ENCODE data around the gene SRRM5. TPM values are rescaled to one million over a fixed set of nuclear protein-coding genes. Genes with fewer than 3 reads are reported as not detected.

The SRRM5 gene
- polyA plus RNA-seq, 1 of the 3 experiments (the other 2 are of a cell fraction), result 0.15 TPM

GRCh38 chr19:43618921-43619261 is 7.0 kb downstream of the SRRM5 start:
- peaks cover 46% of the 10 kb centered on the region for H3K79me2 ChIP-seq (ENCODE audit: insufficient read depth)
- POLR2A ChIA-PET, result no interaction called here
- peak; percentile 82 for DNase-seq

More at GRCh38 chr19:43618921-43619261, 7.0 kb downstream of the SRRM5 start:
- CTCF ChIA-PET, result interaction anchor here (1.8 kb wide), 1 partner anchor 25 kb away, joined by 7 read pairs; no protein-coding TSS in a partner anchor
- Histone ChIP-seq H3K9me3 (no peaks in the 10 kb centered on the region), H4K20me1 (ENCODE audit: insufficient read depth) (no peaks in the 10 kb centered on the region), H3K9me2 (no peaks in the 10 kb centered on the region), H3K4me2 (peak overlapping the region; percentile 87), H3K27ac (ENCODE audit: low read depth in 2 of 2, low read length in 1 of 2) (peak overlapping the region; percentile 74 to 98), H3K27me3 (ENCODE audit: insufficient read depth) (no peaks in the 10 kb centered on the region), H3F3A (replicated peaks; ENCODE audit: insufficient read depth) (peaks cover 4% of the 10 kb centered on the region), H3K4me1 (ENCODE audit: control insufficient read depth in 1 of 2, insufficient read depth in 2 of 2, low read depth in 1 of 2, low read length in 1 of 2) (peaks cover 7 to 12% of the 10 kb centered on the region in 2 experiments; a peak in 2 of 4 replicates), H3K9ac (peak overlapping the region; percentile 86), H3K4me3 (ENCODE audit: low read depth in 2 of 2, low read length in 1 of 2) (peak overlapping the region; percentile 68 to 72), H2AFZ (ENCODE audit: low read depth) (peak overlapping the region; percentile 88), H3K36me3 (replicated peaks in 1 of 2; ENCODE audit: control insufficient read depth in 1 of 2, insufficient read depth in 2 of 2, low read length in 1 of 2) (peaks cover 0 to 4% of the 10 kb centered on the region in 2 experiments)
- WGBS (ENCODE audit: low lambda C conversion rate), result 1% methylated on average over 8 of the region's 14 CpGs
- TF ChIP-seq, protein P1, sequence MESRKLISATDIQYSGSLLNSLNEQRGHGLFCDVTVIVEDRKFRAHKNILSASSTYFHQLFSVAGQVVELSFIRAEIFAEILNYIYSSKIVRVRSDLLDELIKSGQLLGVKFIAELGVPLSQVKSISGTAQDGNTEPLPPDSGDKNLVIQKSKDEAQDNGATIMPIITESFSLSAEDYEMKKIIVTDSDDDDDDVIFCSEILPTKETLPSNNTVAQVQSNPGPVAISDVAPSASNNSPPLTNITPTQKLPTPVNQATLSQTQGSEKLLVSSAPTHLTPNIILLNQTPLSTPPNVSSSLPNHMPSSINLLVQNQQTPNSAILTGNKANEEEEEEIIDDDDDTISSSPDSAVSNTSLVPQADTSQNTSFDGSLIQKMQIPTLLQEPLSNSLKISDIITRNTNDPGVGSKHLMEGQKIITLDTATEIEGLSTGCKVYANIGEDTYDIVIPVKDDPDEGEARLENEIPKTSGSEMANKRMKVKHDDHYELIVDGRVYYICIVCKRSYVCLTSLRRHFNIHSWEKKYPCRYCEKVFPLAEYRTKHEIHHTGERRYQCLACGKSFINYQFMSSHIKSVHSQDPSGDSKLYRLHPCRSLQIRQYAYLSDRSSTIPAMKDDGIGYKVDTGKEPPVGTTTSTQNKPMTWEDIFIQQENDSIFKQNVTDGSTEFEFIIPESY (IDR thresholded peaks at IDR 0.05; ENCODE audit: borderline replicate concordance, low read depth), result no peak
- TF ChIP-seq ELF1 (IDR thresholded peaks at IDR 0.05) (no peak), CHD2 (IDR thresholded peaks at IDR 0.05; ENCODE audit: low read length, partially characterized antibody) (peak; percentile 43), SIN3A (IDR thresholded peaks at IDR 0.05; ENCODE audit: borderline replicate concordance, low read depth, low read length) (no peak), MEF2A (IDR thresholded peaks at IDR 0.05; ENCODE audit: borderline replicate concordance, low read depth) (no peak), JUND (IDR thresholded peaks at IDR 0.05) (no peak), REST (IDR thresholded peaks at IDR 0.05; ENCODE audit: low read depth, low read length) (no peak), TAF1 (IDR thresholded peaks at IDR 0.05; ENCODE audit: borderline replicate concordance, low read depth, low read length) (peak; percentile 47; the same call in 1 of the 2 replicates), NFIC (IDR thresholded peaks at IDR 0.05; ENCODE audit: borderline replicate concordance) (no peak), POLR2AphosphoS5 (IDR thresholded peaks at IDR 0.05; ENCODE audit: low read depth, low read length) (no peak; the same call in 1 of the 2 replicates), EZH2phosphoT487 (IDR thresholded peaks at IDR 0.05; ENCODE audit: borderline replicate concordance, low read depth) (no peak), MAX (IDR thresholded peaks at IDR 0.05; ENCODE audit: low read depth) (0 out of 2 replicates have a peak, but pooled peaks have one; percentile 41), MXI1 (IDR thresholded peaks at IDR 0.05; ENCODE audit: low read depth, low read length) (peak; percentile 64), RCOR1 (IDR thresholded peaks at IDR 0.05; ENCODE audit: low read length) (no peak), GABPA (IDR thresholded peaks at IDR 0.05; ENCODE audit: low read depth) (no peak), GATA2 (CRISPR knock-in tag; IDR thresholded peaks at IDR 0.05) (peak; percentile 42; the same call in 1 of the 2 replicates)
